OCI-LY3 (cell line): ENCODE data around the gene SEMA5A.

Source experiments
- H2AFZ ChIP-seq: fragments of 200-600, 300-600 bp; shearing (Covaris generic); 2 replicates; pipeline ENCODE4 v1.6.0; 2014; ENCODE audit warnings: antibody characterized with exemption, low read depth, low read length
- H3K27ac ChIP-seq: fragments of 200-600, 300-600 bp; sonication (generic); 2 replicates; pipeline ENCODE4 v1.5.1; 2014; ENCODE audit warnings: mild to moderate bottlenecking, low read length, moderate library complexity, mixed read lengths
- H3K27me3 ChIP-seq: fragments of 200-600, 300-600 bp; sonication (generic); 2 replicates; pipeline ENCODE4 v1.6.1; 2014; ENCODE audit warnings: low read depth, low read length, mixed read lengths
- H3K36me3 ChIP-seq: fragments of 200-600, 300-600 bp; sonication (generic); replicated peaks from 2 replicates; pipeline ENCODE3; 2014; ENCODE audit warnings: low read depth, low read length, mixed read lengths
- H3K4me1 ChIP-seq: fragments of 300-600, 200-600 bp; sonication (generic); 2 replicates; pipeline ENCODE4 v1.6.1; 2014; ENCODE audit warnings: low read length, mixed read lengths
- H3K4me2 ChIP-seq: fragments of 200-600, 300-600 bp; sonication (generic); 2 replicates; pipeline ENCODE4 v1.6.1; 2014; ENCODE audit warnings: low read length, mixed read lengths
- H3K4me3 ChIP-seq: fragments of 300-600, 200-600 bp; sonication (generic); 2 replicates; pipeline ENCODE4 v1.5.1; 2014; ENCODE audit warnings: antibody characterized with exemption, mild to moderate bottlenecking, low read length, moderate library complexity
- H3K79me2 ChIP-seq: fragments of 300-600, 200-600 bp; shearing (Covaris generic); 2 replicates; pipeline ENCODE4 v1.6.1; 2014; ENCODE audit warnings: mild to moderate bottlenecking, low read length, mixed read lengths
- H3K9ac ChIP-seq: fragments of 300-600, 200-600 bp; shearing (Covaris generic); 2 replicates; pipeline ENCODE4 v1.6.0; 2014; ENCODE audit warnings: mild to moderate bottlenecking, low read length, moderate library complexity
- H3K9me3 ChIP-seq: fragments of 200-600, 300-600 bp; shearing (Covaris generic); 2 replicates; pipeline ENCODE4 v1.6.1; 2014; ENCODE audit warnings: low read length, mixed read lengths; ENCODE audit not compliant: insufficient read depth
- H4K20me1 ChIP-seq: fragments of 200-600, 300-600 bp; sonication (generic); 2 replicates; pipeline ENCODE4 v1.6.1; 2016; ENCODE audit warnings: low read length, mixed read lengths; ENCODE audit not compliant: insufficient read depth
- CTCF ChIP-seq: fragments of 200-600, 300-600 bp; sonication (generic); IDR thresholded peaks from 2 replicates; pipeline ENCODE4 v1.5.1; 2014; ENCODE audit warnings: antibody characterized with exemption, low read length, low read depth
- EZH2phosphoT487 ChIP-seq: fragments of 200-600 bp; shearing (Covaris generic); IDR thresholded peaks from 2 replicates; pipeline ENCODE4 v1.6.1; 2018; ENCODE audit warnings: antibody characterized with exemption, mixed run types, low read depth

The SEMA5A gene

GRCh38 chr5:9124071-9124470 lies 421.8 kb downstream of the SEMA5A start:
- Histone ChIP-seq H3K4me3 (no peak overlapping the region), H3K27ac (no peak overlapping the region), H3K27me3 (no peaks in the 10 kb centered on the region), H3K36me3 (no peaks in the 10 kb centered on the region), H3K9me3 (no peaks in the 10 kb centered on the region), H3K9ac (no peak overlapping the region), H3K79me2 (no peaks in the 10 kb centered on the region), H3K4me2 (no peak overlapping the region), H2AFZ (no peak overlapping the region), H4K20me1 (no peaks in the 10 kb centered on the region), H3K4me1 (peaks cover 47% of the 10 kb centered on the region)
- TF ChIP-seq EZH2phosphoT487 (no peak), CTCF (no peak)

- H3K27me3 ChIP-seq: no peaks in the 10 kb centered on the region
- H3K4me2 ChIP-seq: no peak overlapping the region
- H3K4me3 ChIP-seq: no peak overlapping the region
- no peaks in the 10 kb centered on the region for H4K20me1 ChIP-seq
- H3K4me1 ChIP-seq: peaks cover 39% of the 10 kb centered on the region
- no peaks in the 10 kb centered on the region for H3K79me2 ChIP-seq
- no peak overlapping the region for H3K27ac ChIP-seq
- no peak overlapping the region for H3K9ac ChIP-seq
- TF ChIP-seq EZH2phosphoT487: no peak
- no peak for TF ChIP-seq CTCF
- H3K36me3 ChIP-seq: no peaks in the 10 kb centered on the region
- H2AFZ ChIP-seq: no peak overlapping the region
- H3K9me3 ChIP-seq: no peaks in the 10 kb centered on the region
Observed at GRCh38 chr5:9122528-9122927, 423.3 kb downstream of the SEMA5A start.

- Histone ChIP-seq H3K9me3 (no peaks in the 10 kb centered on the region), H3K9ac (no peak overlapping the region), H3K4me1 (peaks cover 29% of the 10 kb centered on the region), H2AFZ (no peak overlapping the region), H3K36me3 (no peaks in the 10 kb centered on the region), H4K20me1 (no peaks in the 10 kb centered on the region), H3K4me3 (no peak overlapping the region), H3K27ac (no peak overlapping the region), H3K79me2 (no peaks in the 10 kb centered on the region), H3K4me2 (no peak overlapping the region), H3K27me3 (no peaks in the 10 kb centered on the region)
- TF ChIP-seq EZH2phosphoT487: no peak
Observed at GRCh38 chr5:9121597-9121996, 424.3 kb downstream of the SEMA5A start.

- Histone ChIP-seq H3K79me2 (no peaks in the 10 kb centered on the region), H3K9ac (no peak overlapping the region), H3K4me3 (no peak overlapping the region), H3K36me3 (no peaks in the 10 kb centered on the region), H2AFZ (no peak overlapping the region), H3K4me2 (no peak overlapping the region), H3K4me1 (peaks cover 9% of the 10 kb centered on the region), H3K9me3 (no peaks in the 10 kb centered on the region), H3K27me3 (no peaks in the 10 kb centered on the region), H3K27ac (no peak overlapping the region), H4K20me1 (no peaks in the 10 kb centered on the region)
- no peak for TF ChIP-seq CTCF
Observed at GRCh38 chr5:9118852-9119251, 427.0 kb downstream of the SEMA5A start.

- no peak overlapping the region for H3K4me2 ChIP-seq
- H3K27me3 ChIP-seq: no peaks in the 10 kb centered on the region
- H4K20me1 ChIP-seq: no peaks in the 10 kb centered on the region
- H3K36me3 ChIP-seq: no peaks in the 10 kb centered on the region
- H3K79me2 ChIP-seq: no peaks in the 10 kb centered on the region
- no peak for TF ChIP-seq EZH2phosphoT487
- TF ChIP-seq CTCF: no peak
- H2AFZ ChIP-seq: no peak overlapping the region
- H3K4me3 ChIP-seq: no peak overlapping the region
- no peak overlapping the region for H3K27ac ChIP-seq
- no peaks in the 10 kb centered on the region for H3K9me3 ChIP-seq
- H3K9ac ChIP-seq: no peak overlapping the region
- H3K4me1 ChIP-seq: no peaks in the 10 kb centered on the region
Observed at GRCh38 chr5:9115093-9115492, 430.8 kb downstream of the SEMA5A start.
